WTC11 (cell line): ENCODE measurements around the gene XPR1. TPM values are rescaled to one million over a fixed set of nuclear protein-coding genes. Genes with fewer than 3 reads are reported as not detected.

Source experiments
- ATAC-seq: fragments of 200-7000 bp; cut with Tn5 transposase; 2 replicates; pipeline ENCODE4 v1.10.0; 2021; ENCODE audit warnings: mild to moderate bottlenecking, moderate library complexity
- CTCF ChIA-PET: fragments of 300-600 bp; sonication (Branson Sonifier 250); formaldehyde crosslinking; loops from one replicate; lab custom pipeline; 2021; ENCODE audit warnings: antibody characterized with exemption; lab: Charles Lee
- POLR2A ChIA-PET: fragments of 350-600 bp; sonication (Branson Sonifier 250); formaldehyde crosslinking; loops from one replicate; lab custom pipeline; 2021; ENCODE audit warnings: antibody characterized with exemption; lab: Charles Lee
- DNase-seq: peaks from one replicate; pipeline ENCODE4 v3.0.0; 2021; ENCODE audit warnings: low spot score
- H3K27ac Mint-ChIP-seq: 2 replicates; pipeline ENCODE4 v1.8.0; 2021; ENCODE audit warnings: mixed read lengths
- H3K27me3 Mint-ChIP-seq: 2 replicates; pipeline ENCODE4 v1.8.0; 2021; ENCODE audit warnings: low read depth, mild to moderate bottlenecking, moderate library complexity, mixed read lengths
- H3K36me3 Mint-ChIP-seq: 2 replicates; pipeline ENCODE4 v1.8.0; 2021; ENCODE audit warnings: mixed read lengths
- H3K4me1 Mint-ChIP-seq: 2 replicates; pipeline ENCODE4 v1.8.0; 2022; ENCODE audit warnings: mixed read lengths
- H3K4me3 Mint-ChIP-seq: 2 replicates; pipeline ENCODE4 v1.8.0; 2021; ENCODE audit warnings: mild to moderate bottlenecking, moderate library complexity, mixed read lengths
- H3K9me3 Mint-ChIP-seq: 2 replicates; pipeline ENCODE4 v1.8.0; 2021; ENCODE audit warnings: mixed read lengths
- CREB1 ChIP-seq: sonication (generic); formaldehyde crosslinking; IDR thresholded peaks from 2 replicates; pipeline ENCODE4 v1.8.0; 2023; ENCODE audit warnings: mild to moderate bottlenecking, missing genetic modification reagents
- ELF4 ChIP-seq: sonication (generic); formaldehyde crosslinking; IDR thresholded peaks from 2 replicates; pipeline ENCODE4 v1.8.1; 2022; ENCODE audit warnings: low read depth, mild to moderate bottlenecking, moderate library complexity, missing genetic modification reagents
- GABPB1 ChIP-seq: sonication (generic); formaldehyde crosslinking; IDR thresholded peaks from 2 replicates; pipeline ENCODE4 v1.8.1; 2023; ENCODE audit warnings: mild to moderate bottlenecking, missing genetic modification reagents
- NFE2L1 ChIP-seq: sonication (generic); formaldehyde crosslinking; IDR thresholded peaks from 2 replicates; pipeline ENCODE4 v1.8.1; 2023; ENCODE audit warnings: missing genetic modification reagents
- NR2C2 ChIP-seq: sonication (generic); formaldehyde crosslinking; IDR thresholded peaks from 2 replicates; pipeline ENCODE4 v1.8.0; 2022; ENCODE audit warnings: mild to moderate bottlenecking, missing genetic modification reagents
- RORB ChIP-seq: fragments of 250-450 bp; sonication (Bioruptor Pico); IDR thresholded peaks from 2 replicates; pipeline ENCODE4 v1.9.0; 2021; ENCODE audit warnings: mild to moderate bottlenecking
- SOX15 ChIP-seq: fragments of 250-450 bp; sonication (Bioruptor Pico); IDR thresholded peaks from 2 replicates; pipeline ENCODE4 v1.9.0; 2021; ENCODE audit warnings: mild to moderate bottlenecking
- SP1 ChIP-seq: sonication (generic); formaldehyde crosslinking; conservative IDR thresholded peaks from 2 replicates; pipeline ENCODE4 v1.8.1; 2022; ENCODE audit warnings: missing genetic modification reagents
- TCF7 ChIP-seq: sonication (generic); formaldehyde crosslinking; IDR thresholded peaks from 2 replicates; pipeline ENCODE4 v1.8.0; 2022; ENCODE audit warnings: mild to moderate bottlenecking, low read depth, missing genetic modification reagents, moderate library complexity
- ZNF232 ChIP-seq: sonication (generic); formaldehyde crosslinking; IDR thresholded peaks from 2 replicates; pipeline ENCODE4 v1.8.0; 2022; ENCODE audit warnings: mild to moderate bottlenecking, missing genetic modification reagents
- ZNF317 ChIP-seq: sonication (generic); formaldehyde crosslinking; IDR thresholded peaks from 2 replicates; pipeline ENCODE4 v1.8.1; 2023; ENCODE audit warnings: low read depth, mild to moderate bottlenecking, moderate library complexity, missing genetic modification reagents, borderline replicate concordance
- ZNF396 ChIP-seq: fragments of 250-450 bp; sonication (Bioruptor Pico); IDR thresholded peaks from 2 replicates; pipeline ENCODE4 v1.8.0; 2021; ENCODE audit warnings: mild to moderate bottlenecking, moderate library complexity, borderline replicate concordance
- ZNF423 ChIP-seq: fragments of 250-450 bp; sonication (Bioruptor Pico); IDR thresholded peaks from 2 replicates; pipeline ENCODE4 v2.1.2; 2022; ENCODE audit warnings: mild to moderate bottlenecking, moderate library complexity
- total RNA-seq: library from RNA; stranded (reverse); gene quantifications from 3 replicates; pipeline ENCODE4 v1.2.3, GENCODE V29; 2021
- TF ChIP-seq, protein P1 (sequence below): sonication (generic); formaldehyde crosslinking; IDR thresholded peaks from 2 replicates; pipeline ENCODE4 v1.8.0; 2022; ENCODE audit warnings: mild to moderate bottlenecking, missing genetic modification reagents
- TF ChIP-seq, protein P2 (sequence below): sonication (generic); formaldehyde crosslinking; IDR thresholded peaks from 2 replicates; pipeline ENCODE4 v1.8.1; 2023; ENCODE audit warnings: mild to moderate bottlenecking, missing genetic modification reagents, borderline replicate concordance
- TF ChIP-seq, protein P3 (sequence below): sonication (generic); formaldehyde crosslinking; IDR thresholded peaks from 2 replicates; pipeline ENCODE4 v1.8.1; 2022; ENCODE audit warnings: low read depth, mild to moderate bottlenecking, moderate library complexity, missing genetic modification reagents, borderline replicate concordance
- TF ChIP-seq, protein P4 (sequence below): sonication (generic); formaldehyde crosslinking; conservative IDR thresholded peaks from 2 replicates; pipeline ENCODE4 v1.8.1; 2022; ENCODE audit warnings: mild to moderate bottlenecking, missing genetic modification reagents
- TF ChIP-seq, protein P5 (sequence below): sonication (generic); formaldehyde crosslinking; IDR thresholded peaks from 2 replicates; pipeline ENCODE4 v1.8.1; 2022; ENCODE audit warnings: missing genetic modification reagents, borderline replicate concordance
- TF ChIP-seq, protein P6 (sequence below): sonication (generic); formaldehyde crosslinking; IDR thresholded peaks from 2 replicates; pipeline ENCODE4 v1.8.0; 2022; ENCODE audit warnings: mild to moderate bottlenecking, missing genetic modification reagents

Gene XPR1
- total RNA-seq, 1 experiment from 2014 or later, result 34.6 TPM

DNA sequence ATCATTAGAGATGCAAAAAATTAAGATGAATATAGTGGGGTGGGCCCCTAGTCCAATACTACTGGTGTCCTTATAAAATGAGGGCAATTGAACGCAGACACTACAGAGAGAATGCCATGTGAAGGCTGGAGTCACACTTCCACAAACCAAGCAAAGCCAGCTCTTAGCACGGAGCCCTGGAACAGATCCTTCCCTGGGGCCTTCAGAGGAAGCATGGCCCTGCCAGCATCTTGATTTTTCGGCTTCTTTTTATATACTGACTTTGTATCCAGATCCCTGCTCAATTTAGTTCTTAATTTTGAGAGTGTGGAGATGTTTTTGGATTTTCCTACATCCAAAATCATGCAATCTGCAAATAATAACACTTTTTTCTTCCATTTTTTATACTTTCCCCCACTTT lies 270.7 kb downstream of the XPR1 start:
- CTCF ChIA-PET, result interaction anchor here (1.1 to 5.5 kb wide), 2 partner anchors 18 to 21 kb away, joined by 6 to 27 read pairs; no protein-coding TSS in a partner anchor
- ATAC-seq, result no peak
- no peaks in the 10 kb centered on the region for H3K9me3 Mint-ChIP-seq
- H3K4me1 Mint-ChIP-seq, result peaks cover 23% of the 10 kb centered on the region
- no peaks in the 10 kb centered on the region; the same call in 1 of the 2 replicates for H3K27me3 Mint-ChIP-seq
- POLR2A ChIA-PET, result interaction anchor here (0.9 kb wide), 1 partner anchor 177 kb away, joined by 3 read pairs; no protein-coding TSS in a partner anchor
- TF ChIP-seq, protein P1, sequence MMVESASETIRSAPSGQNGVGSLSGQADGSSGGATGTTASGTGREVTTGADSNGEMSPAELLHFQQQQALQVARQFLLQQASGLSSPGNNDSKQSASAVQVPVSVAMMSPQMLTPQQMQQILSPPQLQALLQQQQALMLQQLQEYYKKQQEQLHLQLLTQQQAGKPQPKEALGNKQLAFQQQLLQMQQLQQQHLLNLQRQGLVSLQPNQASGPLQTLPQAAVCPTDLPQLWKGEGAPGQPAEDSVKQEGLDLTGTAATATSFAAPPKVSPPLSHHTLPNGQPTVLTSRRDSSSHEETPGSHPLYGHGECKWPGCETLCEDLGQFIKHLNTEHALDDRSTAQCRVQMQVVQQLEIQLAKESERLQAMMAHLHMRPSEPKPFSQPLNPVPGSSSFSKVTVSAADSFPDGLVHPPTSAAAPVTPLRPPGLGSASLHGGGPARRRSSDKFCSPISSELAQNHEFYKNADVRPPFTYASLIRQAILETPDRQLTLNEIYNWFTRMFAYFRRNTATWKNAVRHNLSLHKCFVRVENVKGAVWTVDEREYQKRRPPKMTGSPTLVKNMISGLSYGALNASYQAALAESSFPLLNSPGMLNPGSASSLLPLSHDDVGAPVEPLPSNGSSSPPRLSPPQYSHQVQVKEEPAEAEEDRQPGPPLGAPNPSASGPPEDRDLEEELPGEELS (CRISPR knock-in tag), result no peak
- TF ChIP-seq CREB1 (CRISPR knock-in tag) (no peak), TCF7 (no peak), GABPB1 (CRISPR knock-in tag) (no peak), ZNF317 (CRISPR knock-in tag) (no peak), NFE2L1 (no peak), RORB (CRISPR knock-in tag) (no peak), ZNF396 (CRISPR knock-in tag) (no peak)
- TF ChIP-seq, protein P2, sequence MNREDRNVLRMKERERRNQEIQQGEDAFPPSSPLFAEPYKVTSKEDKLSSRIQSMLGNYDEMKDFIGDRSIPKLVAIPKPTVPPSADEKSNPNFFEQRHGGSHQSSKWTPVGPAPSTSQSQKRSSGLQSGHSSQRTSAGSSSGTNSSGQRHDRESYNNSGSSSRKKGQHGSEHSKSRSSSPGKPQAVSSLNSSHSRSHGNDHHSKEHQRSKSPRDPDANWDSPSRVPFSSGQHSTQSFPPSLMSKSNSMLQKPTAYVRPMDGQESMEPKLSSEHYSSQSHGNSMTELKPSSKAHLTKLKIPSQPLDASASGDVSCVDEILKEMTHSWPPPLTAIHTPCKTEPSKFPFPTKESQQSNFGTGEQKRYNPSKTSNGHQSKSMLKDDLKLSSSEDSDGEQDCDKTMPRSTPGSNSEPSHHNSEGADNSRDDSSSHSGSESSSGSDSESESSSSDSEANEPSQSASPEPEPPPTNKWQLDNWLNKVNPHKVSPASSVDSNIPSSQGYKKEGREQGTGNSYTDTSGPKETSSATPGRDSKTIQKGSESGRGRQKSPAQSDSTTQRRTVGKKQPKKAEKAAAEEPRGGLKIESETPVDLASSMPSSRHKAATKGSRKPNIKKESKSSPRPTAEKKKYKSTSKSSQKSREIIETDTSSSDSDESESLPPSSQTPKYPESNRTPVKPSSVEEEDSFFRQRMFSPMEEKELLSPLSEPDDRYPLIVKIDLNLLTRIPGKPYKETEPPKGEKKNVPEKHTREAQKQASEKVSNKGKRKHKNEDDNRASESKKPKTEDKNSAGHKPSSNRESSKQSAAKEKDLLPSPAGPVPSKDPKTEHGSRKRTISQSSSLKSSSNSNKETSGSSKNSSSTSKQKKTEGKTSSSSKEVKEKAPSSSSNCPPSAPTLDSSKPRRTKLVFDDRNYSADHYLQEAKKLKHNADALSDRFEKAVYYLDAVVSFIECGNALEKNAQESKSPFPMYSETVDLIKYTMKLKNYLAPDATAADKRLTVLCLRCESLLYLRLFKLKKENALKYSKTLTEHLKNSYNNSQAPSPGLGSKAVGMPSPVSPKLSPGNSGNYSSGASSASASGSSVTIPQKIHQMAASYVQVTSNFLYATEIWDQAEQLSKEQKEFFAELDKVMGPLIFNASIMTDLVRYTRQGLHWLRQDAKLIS (CRISPR knock-in tag), result no peak
- no peak overlapping the region for H3K4me3 Mint-ChIP-seq
- DNase-seq, result no peak
- H3K36me3 Mint-ChIP-seq, result no peaks in the 10 kb centered on the region
- H3K27ac Mint-ChIP-seq, result no peak overlapping the region

DNA sequence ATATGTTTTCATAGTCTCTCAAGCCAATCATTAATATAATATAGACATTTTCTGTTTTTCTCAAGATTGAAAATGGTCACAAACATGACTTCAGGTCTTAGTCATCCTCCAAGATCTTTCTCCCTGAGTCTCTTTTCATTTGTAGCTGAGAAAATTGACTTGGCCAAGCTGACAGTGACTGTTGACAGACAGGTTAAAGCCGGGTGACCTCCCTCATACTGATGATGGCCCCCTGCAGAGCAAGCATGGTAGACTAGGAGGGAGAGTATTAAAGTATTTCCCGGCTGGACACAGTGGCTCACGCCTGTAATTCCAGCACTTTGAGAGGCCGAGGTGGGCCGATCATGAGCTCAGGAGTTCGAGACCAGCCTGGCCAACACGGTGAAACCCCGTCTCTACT lies 274.1 kb downstream of the XPR1 start:
- Mint-ChIP-seq H3K27me3 (peaks cover 7% of the 10 kb centered on the region), H3K4me3 (no peak overlapping the region), H3K9me3 (no peaks in the 10 kb centered on the region), H3K36me3 (no peaks in the 10 kb centered on the region), H3K4me1 (peaks cover 18% of the 10 kb centered on the region), H3K27ac (no peak overlapping the region)
- TF ChIP-seq, protein P1 (CRISPR knock-in tag), result no peak
- no peak for TF ChIP-seq ELF4 (CRISPR knock-in tag)
- no peak for TF ChIP-seq NR2C2 (CRISPR knock-in tag)
- TF ChIP-seq, protein P3, sequence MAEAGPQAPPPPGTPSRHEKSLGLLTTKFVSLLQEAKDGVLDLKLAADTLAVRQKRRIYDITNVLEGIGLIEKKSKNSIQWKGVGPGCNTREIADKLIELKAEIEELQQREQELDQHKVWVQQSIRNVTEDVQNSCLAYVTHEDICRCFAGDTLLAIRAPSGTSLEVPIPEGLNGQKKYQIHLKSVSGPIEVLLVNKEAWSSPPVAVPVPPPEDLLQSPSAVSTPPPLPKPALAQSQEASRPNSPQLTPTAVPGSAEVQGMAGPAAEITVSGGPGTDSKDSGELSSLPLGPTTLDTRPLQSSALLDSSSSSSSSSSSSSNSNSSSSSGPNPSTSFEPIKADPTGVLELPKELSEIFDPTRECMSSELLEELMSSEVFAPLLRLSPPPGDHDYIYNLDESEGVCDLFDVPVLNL (CRISPR knock-in tag), result no peak
- no peak for TF ChIP-seq ZNF232 (CRISPR knock-in tag)
- no peak for DNase-seq
- CTCF ChIA-PET, result interaction anchor here (0.9 to 2.1 kb wide), 4 partner anchors 10 to 373 kb away, joined by 3 to 9 read pairs (median 3); no protein-coding TSS in a partner anchor
- no peak for ATAC-seq
- POLR2A ChIA-PET, result no interaction called here

DNA sequence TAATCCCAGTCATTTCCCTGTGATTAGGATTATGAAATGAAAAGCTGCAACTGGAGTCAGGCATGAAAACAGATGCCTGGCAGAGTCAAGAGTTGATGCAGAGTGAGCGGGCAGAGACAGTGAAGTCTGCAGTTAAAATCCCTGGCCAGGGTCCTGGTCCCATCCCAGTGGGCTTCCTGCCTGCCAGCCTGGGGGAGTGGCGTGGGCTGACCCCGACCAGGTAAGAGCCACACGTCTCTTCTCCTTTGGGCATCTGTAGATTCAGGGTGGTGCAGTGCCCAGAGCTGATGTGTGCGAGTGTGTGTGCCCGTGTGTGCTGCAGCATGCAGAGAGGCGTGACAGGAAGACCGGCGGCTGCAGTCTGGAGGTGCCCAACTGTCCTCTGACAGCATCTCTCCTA lies 274.7 kb downstream of the XPR1 start:
- ATAC-seq (no peak), DNase-seq (no peak)
- H3K27ac Mint-ChIP-seq, result no peak overlapping the region
- peaks cover 13% of the 10 kb centered on the region for H3K27me3 Mint-ChIP-seq
- POLR2A ChIA-PET, result no interaction called here
- H3K4me3 Mint-ChIP-seq, result no peak overlapping the region
- peaks cover 20% of the 10 kb centered on the region for H3K4me1 Mint-ChIP-seq
- H3K36me3 Mint-ChIP-seq, result no peaks in the 10 kb centered on the region
- H3K9me3 Mint-ChIP-seq, result no peaks in the 10 kb centered on the region
- CTCF ChIA-PET, result interaction anchor here (0.9 to 2.1 kb wide), 5 partner anchors 9 to 374 kb away, joined by 3 to 9 read pairs (median 3); no protein-coding TSS in a partner anchor
- no peak for TF ChIP-seq NR2C2 (CRISPR knock-in tag)
- no peak for TF ChIP-seq SOX15 (CRISPR knock-in tag)
- TF ChIP-seq, protein P4, sequence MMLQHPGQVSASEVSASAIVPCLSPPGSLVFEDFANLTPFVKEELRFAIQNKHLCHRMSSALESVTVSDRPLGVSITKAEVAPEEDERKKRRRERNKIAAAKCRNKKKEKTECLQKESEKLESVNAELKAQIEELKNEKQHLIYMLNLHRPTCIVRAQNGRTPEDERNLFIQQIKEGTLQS, result no peak
- TF ChIP-seq SP1 (CRISPR knock-in tag), result no peak
- no peak for TF ChIP-seq ZNF423
- TF ChIP-seq, protein P5, sequence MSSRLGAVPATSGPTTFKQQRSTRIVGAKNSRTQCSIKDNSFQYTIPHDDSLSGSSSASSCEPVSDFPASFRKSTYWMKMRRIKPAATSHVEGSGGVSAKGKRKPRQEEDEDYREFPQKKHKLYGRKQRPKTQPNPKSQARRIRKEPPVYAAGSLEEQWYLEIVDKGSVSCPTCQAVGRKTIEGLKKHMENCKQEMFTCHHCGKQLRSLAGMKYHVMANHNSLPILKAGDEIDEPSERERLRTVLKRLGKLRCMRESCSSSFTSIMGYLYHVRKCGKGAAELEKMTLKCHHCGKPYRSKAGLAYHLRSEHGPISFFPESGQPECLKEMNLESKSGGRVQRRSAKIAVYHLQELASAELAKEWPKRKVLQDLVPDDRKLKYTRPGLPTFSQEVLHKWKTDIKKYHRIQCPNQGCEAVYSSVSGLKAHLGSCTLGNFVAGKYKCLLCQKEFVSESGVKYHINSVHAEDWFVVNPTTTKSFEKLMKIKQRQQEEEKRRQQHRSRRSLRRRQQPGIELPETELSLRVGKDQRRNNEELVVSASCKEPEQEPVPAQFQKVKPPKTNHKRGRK, result no peak
- TF ChIP-seq, protein P6, sequence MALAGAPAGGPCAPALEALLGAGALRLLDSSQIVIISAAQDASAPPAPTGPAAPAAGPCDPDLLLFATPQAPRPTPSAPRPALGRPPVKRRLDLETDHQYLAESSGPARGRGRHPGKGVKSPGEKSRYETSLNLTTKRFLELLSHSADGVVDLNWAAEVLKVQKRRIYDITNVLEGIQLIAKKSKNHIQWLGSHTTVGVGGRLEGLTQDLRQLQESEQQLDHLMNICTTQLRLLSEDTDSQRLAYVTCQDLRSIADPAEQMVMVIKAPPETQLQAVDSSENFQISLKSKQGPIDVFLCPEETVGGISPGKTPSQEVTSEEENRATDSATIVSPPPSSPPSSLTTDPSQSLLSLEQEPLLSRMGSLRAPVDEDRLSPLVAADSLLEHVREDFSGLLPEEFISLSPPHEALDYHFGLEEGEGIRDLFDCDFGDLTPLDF (CRISPR knock-in tag), result no peak
